BLaER1 treated with 17β-estradiol and CSF1 and Interleukin-3, amounts not matched to agents 10 nM and 100 nM (cell line): ENCODE measurements around the gene UROC1.

Source experiments
- H3K27ac ChIP-seq, 11 experiments: shearing (Covaris generic); formaldehyde crosslinking; 2 replicates each; pipeline ENCODE4 v1.8.1; 2022
- H3K27me3 ChIP-seq, 11 experiments: shearing (Covaris generic); formaldehyde crosslinking; 2 replicates each; pipeline ENCODE4 v1.8.1; 2022
- H3K36me3 ChIP-seq, 11 experiments: shearing (Covaris generic); formaldehyde crosslinking; 2 replicates each; pipeline ENCODE4 v1.8.1; 2022
- H3K4me1 ChIP-seq, 10 experiments: shearing (Covaris generic); formaldehyde crosslinking; 2 replicates each; pipeline ENCODE4 v1.8.1; 2022
- H3K4me2 ChIP-seq, 11 experiments: shearing (Covaris generic); formaldehyde crosslinking; 2 replicates each; pipeline ENCODE4 v1.8.1; 2022
- H3K4me3 ChIP-seq, 10 experiments: shearing (Covaris generic); formaldehyde crosslinking; 2 replicates each; pipeline ENCODE4 v1.8.1; 2022
- H3K9ac ChIP-seq, 11 experiments: shearing (Covaris generic); formaldehyde crosslinking; 2 replicates each; pipeline ENCODE4 v1.8.1; 2022
- H3K9me3 ChIP-seq, 11 experiments: shearing (Covaris generic); formaldehyde crosslinking; replicated peaks in 1 of 11; 2 replicates each; pipeline ENCODE4 v1.8.1; 2022
- H4K20me1 ChIP-seq, 11 experiments: shearing (Covaris generic); formaldehyde crosslinking; 2 replicates each; pipeline ENCODE4 v1.8.1; 2022
- Cebpa-rat ChIP-seq, 11 experiments: shearing (Covaris generic); IDR thresholded peaks; 2 replicates each; pipeline ENCODE4 v1.8.1; 2022

The UROC1 gene

GRCh38 chr3:126548556-126549466 lies 31.2 kb upstream of the UROC1 start:
- no peaks in the 10 kb centered on the region for H3K36me3 ChIP-seq
- no peak overlapping the region for H3K4me3 ChIP-seq
- no peaks in the 10 kb centered on the region for H4K20me1 ChIP-seq
- no peak overlapping the region for H3K9ac ChIP-seq
- H3K9me3 ChIP-seq, result no peaks in the 10 kb centered on the region
- H3K27ac ChIP-seq, result peak overlapping the region in 2 of 11 experiments; percentile 32 to 51; a peak in 3 of 22 replicates
- peaks cover 35 to 54% (median 50%) of the 10 kb centered on the region in 10 experiments for H3K4me1 ChIP-seq
- H3K27me3 ChIP-seq, result no peaks in the 10 kb centered on the region
- peak overlapping the region in 9 of 11 experiments; percentile 7 to 78 (median 43); a peak in 13 of 22 replicates for H3K4me2 ChIP-seq
- TF ChIP-seq Cebpa-rat (IDR thresholded peaks at IDR 0.05), result no peak

- Histone ChIP-seq H3K4me1 (peaks cover 35 to 56% (median 54%) of the 10 kb centered on the region in 10 experiments), H3K4me2 (peak overlapping the region in 3 of 11 experiments; percentile 43 to 78 (median 58); a peak in 5 of 22 replicates), H3K9me3 (peaks cover 0 to 2% (median 0%) of the 10 kb centered on the region in 11 experiments; a peak in 1 of 22 replicates), H3K27ac (peak overlapping the region in 2 of 11 experiments; percentile 25 to 51; a peak in 2 of 22 replicates), H3K27me3 (no peaks in the 10 kb centered on the region), H3K36me3 (no peaks in the 10 kb centered on the region), H4K20me1 (no peaks in the 10 kb centered on the region), H3K4me3 (no peak overlapping the region), H3K9ac (no peak overlapping the region)
- TF ChIP-seq Cebpa-rat (IDR thresholded peaks at IDR 0.05), result no peak
Observed at GRCh38 chr3:126547721-126548120, 30.1 kb upstream of the UROC1 start.

- H3K36me3 ChIP-seq, result no peaks in the 10 kb centered on the region
- no peak for TF ChIP-seq Cebpa-rat (IDR thresholded peaks at IDR 0.05)
- peak overlapping the region in 2 of 11 experiments; percentile 58 to 78; a peak in 4 of 22 replicates for H3K4me2 ChIP-seq
- H3K27me3 ChIP-seq, result no peaks in the 10 kb centered on the region
- H4K20me1 ChIP-seq, result no peaks in the 10 kb centered on the region
- H3K4me1 ChIP-seq, result peaks cover 36 to 61% (median 55%) of the 10 kb centered on the region in 10 experiments
- H3K4me3 ChIP-seq, result no peak overlapping the region
- H3K9ac ChIP-seq, result no peak overlapping the region
- no peak overlapping the region for H3K27ac ChIP-seq
- peaks cover 0 to 12% (median 9%) of the 10 kb centered on the region in 11 experiments; a peak in 14 of 22 replicates for H3K9me3 ChIP-seq
Observed at GRCh38 chr3:126546549-126547239, 29.1 kb upstream of the UROC1 start.

GRCh38 chr3:126546013-126546412 lies 28.4 kb upstream of the UROC1 start:
- H4K20me1 ChIP-seq, result no peaks in the 10 kb centered on the region
- H3K4me3 ChIP-seq, result no peak overlapping the region
- H3K4me2 ChIP-seq, result no peak overlapping the region
- H3K36me3 ChIP-seq, result no peaks in the 10 kb centered on the region
- H3K9me3 ChIP-seq, result peaks cover 0 to 13% (median 11%) of the 10 kb centered on the region in 11 experiments; a peak in 14 of 22 replicates
- H3K9ac ChIP-seq, result no peak overlapping the region
- no peak overlapping the region for H3K27ac ChIP-seq
- no peak for TF ChIP-seq Cebpa-rat (IDR thresholded peaks at IDR 0.05)
- H3K4me1 ChIP-seq, result peaks cover 37 to 68% (median 55%) of the 10 kb centered on the region in 10 experiments
- H3K27me3 ChIP-seq, result no peaks in the 10 kb centered on the region

- Histone ChIP-seq H3K4me1 (peaks cover 40 to 73% (median 55%) of the 10 kb centered on the region in 10 experiments), H3K27ac (no peak overlapping the region; a peak in 1 of 22 replicates), H3K4me2 (peak overlapping the region in 1 of 11 experiments; percentile 45; a peak in 3 of 22 replicates), H3K9me3 (peaks cover 0 to 13% (median 11%) of the 10 kb centered on the region in 11 experiments; a peak in 14 of 22 replicates), H3K9ac (no peak overlapping the region), H4K20me1 (no peaks in the 10 kb centered on the region), H3K4me3 (no peak overlapping the region), H3K27me3 (no peaks in the 10 kb centered on the region), H3K36me3 (no peaks in the 10 kb centered on the region)
- TF ChIP-seq Cebpa-rat (IDR thresholded peaks at IDR 0.05), result no peak
Observed at GRCh38 chr3:126545544-126545943, 28.0 kb upstream of the UROC1 start.

- Histone ChIP-seq H3K4me3 (no peak overlapping the region), H3K4me1 (peaks cover 40 to 76% (median 55%) of the 10 kb centered on the region in 10 experiments), H3K9ac (peak overlapping the region in 3 of 11 experiments; percentile 11 to 26 (median 24); a peak in 5 of 22 replicates), H3K36me3 (no peaks in the 10 kb centered on the region), H3K4me2 (peak overlapping the region; percentile 16 to 73 (median 42); a peak in 20 of 22 replicates), H4K20me1 (no peaks in the 10 kb centered on the region), H3K27ac (peak overlapping the region in 1 of 11 experiments; percentile 7; a peak in 1 of 22 replicates), H3K27me3 (no peaks in the 10 kb centered on the region), H3K9me3 (peaks cover 0 to 13% (median 11%) of the 10 kb centered on the region in 11 experiments; a peak in 14 of 22 replicates)
- no peak for TF ChIP-seq Cebpa-rat (IDR thresholded peaks at IDR 0.05)
Observed at GRCh38 chr3:126544596-126545281, 27.2 kb upstream of the UROC1 start.

GRCh38 chr3:126543457-126544061 lies 26.0 kb upstream of the UROC1 start:
- Histone ChIP-seq H4K20me1 (no peaks in the 10 kb centered on the region), H3K27ac (no peak overlapping the region), H3K4me3 (no peak overlapping the region), H3K27me3 (no peaks in the 10 kb centered on the region), H3K36me3 (no peaks in the 10 kb centered on the region), H3K4me1 (peaks cover 41 to 76% (median 52%) of the 10 kb centered on the region in 10 experiments), H3K4me2 (peak overlapping the region in 5 of 11 experiments; percentile 3 to 65 (median 39); a peak in 3 of 22 replicates), H3K9ac (no peak overlapping the region), H3K9me3 (peaks cover 0 to 13% (median 11%) of the 10 kb centered on the region in 11 experiments; a peak in 14 of 22 replicates)
- TF ChIP-seq Cebpa-rat (IDR thresholded peaks at IDR 0.05), result no peak
